Mesodermal cell (in vitro differentiated cells): ENCODE results near the gene TAF1B.

Source experiments
- H3K27ac ChIP-seq: 2 replicates; pipeline ENCODE4 v1.7.0; 2013; ENCODE audit warnings: mild to moderate bottlenecking, low read depth, low read length, moderate library complexity; ENCODE audit not compliant: severe bottlenecking
- H3K36me3 ChIP-seq: 2 replicates; pipeline ENCODE4 v1.7.1; 2013; ENCODE audit warnings: mild to moderate bottlenecking, low read length, moderate library complexity; ENCODE audit not compliant: control insufficient read depth, insufficient read depth
- H3K4me1 ChIP-seq: one replicate; pipeline ENCODE4 v1.7.1; 2013; ENCODE audit warnings: mild to moderate bottlenecking, low read length; ENCODE audit not compliant: insufficient read depth, control insufficient read depth, poor library complexity, severe bottlenecking
- H3K4me3 ChIP-seq: 2 replicates; pipeline ENCODE4 v1.7.0; 2013; ENCODE audit warnings: low read length, control low read depth, mild to moderate bottlenecking; ENCODE audit not compliant: insufficient read depth, poor library complexity, severe bottlenecking; ENCODE audit errors: extremely low read depth
- H3K9me3 ChIP-seq: 2 replicates; pipeline ENCODE4 v1.7.1; 2013; ENCODE audit warnings: mild to moderate bottlenecking, low read length, moderate library complexity; ENCODE audit not compliant: control insufficient read depth
- WGBS, 2 experiments: methylation state at CpG; one replicate each; pipeline ENCODE4 v1.1.5; 2013; ENCODE audit warnings: missing lambda C conversion rate in 2 of 2; ENCODE audit not compliant: insufficient coverage in 2 of 2; 5-methylcytosine and 5-hydroxymethylcytosine counted together

TAF1B gene

DNA sequence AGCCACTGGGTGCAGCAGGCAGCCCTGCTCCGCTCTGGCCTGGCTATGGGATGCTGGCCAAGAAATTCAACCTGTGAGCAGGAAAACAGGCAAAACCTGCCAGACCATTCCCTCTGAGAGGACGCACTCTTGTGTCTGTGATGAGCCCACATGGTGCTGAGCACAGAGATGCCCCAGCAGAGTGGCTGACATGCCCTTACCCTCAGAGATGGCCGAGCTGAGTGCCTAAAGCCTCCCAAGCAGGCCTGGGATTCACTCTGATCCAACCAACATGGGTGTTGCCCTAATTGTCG is 34.3 kb upstream of the TAF1B start:
- H3K9me3 ChIP-seq, result peaks cover 8% of the 10 kb centered on the region
- H3K36me3 ChIP-seq, result no peaks in the 10 kb centered on the region
- no peak overlapping the region for H3K27ac ChIP-seq
- WGBS, 2 experiments, result 89 to 96% methylated on average over 4 of the region's 4 CpGs
- H3K4me3 ChIP-seq, result no peak overlapping the region
- H3K4me1 ChIP-seq, result peaks cover 9% of the 10 kb centered on the region

DNA sequence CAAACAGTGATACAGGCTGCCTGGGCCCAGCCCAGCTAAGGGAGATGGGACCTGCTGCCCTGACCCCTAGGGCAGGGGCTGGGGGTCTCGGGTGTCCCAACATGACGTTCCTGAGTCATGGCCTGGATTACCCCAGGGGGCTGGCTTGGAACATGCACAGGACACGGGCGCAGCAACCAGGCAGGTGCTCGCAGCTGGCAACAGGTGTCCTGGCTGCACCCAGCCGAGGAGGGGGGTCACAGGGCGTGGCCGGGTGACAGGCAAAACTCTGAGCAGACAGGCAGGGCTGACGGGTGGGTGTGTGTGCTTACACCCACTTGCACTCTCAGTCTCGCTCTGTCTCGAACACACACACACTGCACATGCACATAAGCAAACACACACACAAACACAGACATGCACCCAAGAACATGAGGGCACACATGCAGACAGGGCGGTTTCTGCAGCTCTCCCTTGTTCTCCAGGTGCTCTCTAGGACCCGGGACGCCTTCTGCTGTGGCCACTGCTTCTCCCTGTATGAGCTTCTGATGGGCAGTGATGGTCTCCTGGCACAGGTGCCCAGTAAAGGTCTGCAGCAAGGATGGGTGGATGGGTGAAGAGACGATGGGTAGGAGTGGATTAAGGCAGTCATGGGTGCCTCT is 33.7 kb upstream of the TAF1B start:
- no peaks in the 10 kb centered on the region for H3K36me3 ChIP-seq
- H3K4me1 ChIP-seq, result peaks cover 9% of the 10 kb centered on the region
- H3K9me3 ChIP-seq, result peaks cover 3% of the 10 kb centered on the region
- no peak overlapping the region for H3K27ac ChIP-seq
- WGBS, 2 experiments, result 87 to 94% methylated on average over 10 to 11 of the region's 15 CpGs
- no peak overlapping the region for H3K4me3 ChIP-seq

DNA sequence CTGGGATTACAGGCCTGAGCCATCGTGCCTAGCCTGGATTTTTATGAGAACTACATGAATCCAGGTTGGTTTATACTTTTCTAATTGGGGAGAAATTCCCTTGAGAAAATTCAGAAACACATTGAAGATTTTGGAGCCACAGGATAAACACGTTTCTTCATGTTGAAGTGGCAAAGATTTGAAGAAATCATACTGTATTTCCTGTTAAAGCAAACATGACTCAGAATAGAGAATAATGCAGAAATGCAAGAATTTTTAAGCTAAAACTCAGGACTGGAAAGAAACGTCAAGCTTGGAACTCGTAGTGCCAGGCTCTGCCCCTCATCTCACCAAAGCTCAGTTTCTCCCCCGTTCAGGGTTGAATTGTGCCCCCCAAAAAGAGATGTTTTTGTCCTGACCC is 32.1 kb upstream of the TAF1B start:
- Histone ChIP-seq H3K9me3 (no peaks in the 10 kb centered on the region), H3K4me1 (peaks cover 14% of the 10 kb centered on the region), H3K4me3 (no peak overlapping the region), H3K27ac (no peak overlapping the region), H3K36me3 (no peaks in the 10 kb centered on the region)
- 87 to 92% methylated on average over 4 of the region's 5 CpGs for whole genome bisulfite sequencing, 2 experiments

DNA sequence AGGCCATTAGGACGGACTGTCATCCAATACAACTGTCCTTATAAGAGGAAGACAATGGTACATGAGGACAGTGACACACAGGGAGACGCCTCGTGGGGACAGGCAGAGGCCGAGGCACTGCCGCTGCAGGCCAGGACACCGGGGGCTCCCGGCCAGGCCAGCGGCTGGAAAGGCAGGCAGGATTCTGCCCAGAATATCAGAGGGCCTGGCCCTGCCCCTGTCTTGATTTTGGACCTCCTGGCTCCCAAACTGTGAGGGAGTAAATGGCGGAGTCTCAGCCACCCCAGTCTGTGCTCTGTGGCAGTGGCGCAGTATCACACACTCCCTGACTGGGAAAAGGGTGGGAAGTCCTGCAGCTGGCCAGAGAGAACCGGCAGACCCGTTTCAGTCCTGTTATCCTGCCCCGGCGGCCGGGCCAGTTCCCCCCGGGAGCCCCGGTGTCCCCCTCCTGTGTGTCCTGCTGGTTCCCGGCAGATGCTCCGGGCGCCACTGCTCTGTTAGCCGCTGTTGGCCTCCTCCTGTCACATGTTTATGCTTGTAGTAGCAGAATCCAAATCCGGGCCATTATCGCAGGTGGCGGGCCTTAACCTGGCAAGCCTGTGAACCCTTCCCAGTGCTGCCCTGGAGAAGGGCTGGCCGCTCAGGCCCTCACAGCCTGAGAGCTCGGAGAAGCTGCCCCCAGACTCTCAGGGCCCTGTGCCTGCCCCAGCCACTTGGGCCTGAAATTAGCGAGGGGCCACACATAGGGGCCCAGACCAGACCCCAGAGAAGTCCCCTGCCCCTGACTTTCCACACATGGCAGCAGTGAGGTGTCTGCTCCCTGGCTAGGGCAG is 31.4 kb upstream of the TAF1B start:
- no peak overlapping the region for H3K27ac ChIP-seq
- peaks cover 14% of the 10 kb centered on the region for H3K4me1 ChIP-seq
- no peaks in the 10 kb centered on the region for H3K9me3 ChIP-seq
- no peaks in the 10 kb centered on the region for H3K36me3 ChIP-seq
- H3K4me3 ChIP-seq, result no peak overlapping the region
- 89 to 90% methylated on average over 23 to 25 of the region's 27 CpGs for WGBS, 2 experiments

DNA sequence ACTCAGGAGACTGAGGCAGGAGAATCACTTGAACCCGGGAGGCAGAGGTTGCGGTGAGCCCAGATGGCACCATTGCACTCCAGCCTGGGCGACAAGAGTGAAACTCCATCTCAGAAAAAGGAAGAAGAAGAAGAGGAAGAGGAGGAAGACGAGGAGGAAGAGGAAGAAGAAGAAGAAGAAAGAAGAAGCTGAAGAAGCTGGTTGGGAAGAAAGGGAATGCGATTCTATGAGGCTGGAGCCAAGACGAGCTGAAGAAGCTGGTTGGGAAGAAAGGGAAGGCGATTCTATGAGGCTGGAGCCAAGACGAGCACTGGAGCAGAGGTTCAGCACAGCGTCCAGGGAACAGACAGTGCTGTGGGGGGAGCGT is 30.3 kb upstream of the TAF1B start:
- H3K27ac ChIP-seq, result no peak overlapping the region
- WGBS, 2 experiments, result 92 to 96% methylated on average over 8 to 10 of the region's 10 CpGs
- no peak overlapping the region for H3K4me3 ChIP-seq
- H3K4me1 ChIP-seq, result peaks cover 14% of the 10 kb centered on the region
- H3K9me3 ChIP-seq, result no peaks in the 10 kb centered on the region
- H3K36me3 ChIP-seq, result no peaks in the 10 kb centered on the region

DNA sequence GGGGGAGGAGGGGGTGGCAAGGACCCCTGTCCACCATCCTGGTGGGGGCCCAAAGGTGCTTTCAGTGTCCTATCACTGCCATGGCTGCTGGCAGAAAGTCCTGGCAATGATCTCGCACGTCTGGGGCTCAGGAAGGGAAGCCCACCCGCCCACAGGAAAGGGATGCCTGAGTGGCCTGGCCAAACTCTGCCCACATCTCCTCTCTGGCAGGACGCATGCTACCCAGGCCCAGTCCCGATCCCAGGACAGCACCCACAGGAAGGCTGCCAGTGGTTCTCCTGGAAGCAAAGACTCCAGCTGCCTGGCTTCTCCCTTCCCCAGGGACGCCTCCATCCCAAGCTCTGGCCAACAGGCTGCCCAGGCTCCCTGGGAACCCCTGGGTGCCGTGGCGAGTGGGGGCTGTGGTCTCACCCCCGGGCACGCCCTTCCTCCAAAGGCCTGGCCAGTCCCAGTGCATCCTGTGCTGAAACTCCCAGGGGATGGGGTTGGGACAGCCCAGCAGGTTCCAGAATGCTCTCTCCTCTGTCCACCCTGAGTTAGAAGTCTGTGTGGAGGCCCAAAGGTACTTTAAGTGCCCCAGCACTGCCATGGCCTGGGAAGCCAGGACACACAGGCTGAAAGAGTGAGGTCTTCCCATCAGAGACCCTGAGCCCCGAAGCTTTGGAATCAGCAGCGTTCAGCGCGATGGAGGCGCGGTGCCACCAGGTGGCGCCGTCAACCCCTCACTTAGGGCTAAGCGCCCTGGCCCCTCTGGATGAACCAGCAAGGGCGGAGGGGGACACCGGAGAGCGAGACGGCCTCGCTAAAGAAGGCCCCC is 29.8 kb upstream of the TAF1B start:
- Histone ChIP-seq H3K36me3 (no peaks in the 10 kb centered on the region), H3K4me1 (peaks cover 14% of the 10 kb centered on the region), H3K4me3 (no peak overlapping the region), H3K27ac (no peak overlapping the region), H3K9me3 (no peaks in the 10 kb centered on the region)
- 43 to 44% methylated on average over 23 to 24 of the region's 24 CpGs for WGBS, 2 experiments

DNA sequence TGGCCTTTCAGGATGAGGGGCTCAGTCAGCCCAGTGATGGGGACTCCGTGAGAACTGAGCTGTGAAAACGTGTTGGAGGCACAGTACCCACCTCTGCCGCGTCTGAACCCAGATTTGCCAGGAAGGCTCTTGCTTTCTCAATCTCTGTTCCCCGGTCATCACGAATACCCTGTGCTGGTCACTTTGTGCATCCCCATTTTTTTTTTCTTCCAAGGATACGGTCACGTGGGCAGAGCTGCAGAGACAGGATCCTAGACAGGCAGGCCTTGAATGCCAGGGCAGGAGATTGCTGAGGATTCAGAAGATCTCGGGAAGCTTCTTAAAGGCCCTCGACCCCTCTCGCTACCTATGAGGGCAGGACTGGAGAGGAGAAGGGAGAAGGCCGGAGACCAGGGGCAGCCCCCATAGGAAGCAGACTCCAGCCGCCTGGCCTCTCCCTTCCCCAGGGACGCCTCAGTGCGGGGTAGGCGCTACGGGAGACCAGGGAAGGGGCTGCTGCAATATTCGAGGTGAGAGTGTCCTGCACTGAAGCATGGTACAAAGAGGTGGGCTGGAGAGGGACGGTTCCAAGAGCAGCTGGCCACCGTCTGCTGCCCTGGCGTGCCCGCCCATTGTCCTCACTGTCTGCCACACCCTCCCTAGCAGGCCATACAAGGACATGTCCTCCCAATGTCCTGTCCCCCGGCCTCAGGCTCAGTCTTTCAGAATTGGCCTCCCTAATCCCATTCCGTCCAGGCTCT is 29.0 kb upstream of the TAF1B start:
- Histone ChIP-seq H3K9me3 (no peaks in the 10 kb centered on the region), H3K4me1 (peaks cover 14% of the 10 kb centered on the region), H3K27ac (no peak overlapping the region), H3K4me3 (no peak overlapping the region), H3K36me3 (no peaks in the 10 kb centered on the region)
- WGBS, 2 experiments, result 73 to 81% methylated on average over 21 to 24 of the region's 24 CpGs

DNA sequence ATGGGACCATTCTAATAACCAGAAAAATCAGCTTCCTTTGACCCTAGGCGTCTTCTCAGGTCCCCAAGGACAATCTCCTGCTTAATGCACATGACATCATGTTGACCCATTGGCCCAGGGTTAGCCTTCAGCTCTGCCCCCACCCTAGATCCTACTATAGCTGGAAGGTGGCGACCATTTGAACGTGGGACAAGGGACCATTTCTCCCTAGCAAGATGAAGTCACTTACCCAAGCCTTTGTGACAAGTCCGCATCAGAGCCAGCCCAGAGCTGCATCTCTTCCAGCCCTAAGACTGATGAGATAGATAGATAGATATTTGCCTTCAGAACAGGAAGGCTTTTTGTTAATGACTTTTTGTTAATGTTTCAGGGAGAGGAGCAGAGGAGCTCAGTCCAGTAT is 28.2 kb upstream of the TAF1B start:
- no peaks in the 10 kb centered on the region for H3K36me3 ChIP-seq
- no peak overlapping the region for H3K4me3 ChIP-seq
- peaks cover 20% of the 10 kb centered on the region for H3K4me1 ChIP-seq
- no peak overlapping the region for H3K27ac ChIP-seq
- no peaks in the 10 kb centered on the region for H3K9me3 ChIP-seq
- 96 to 100% methylated on average over 2 to 3 of the region's 4 CpGs for WGBS, 2 experiments

DNA sequence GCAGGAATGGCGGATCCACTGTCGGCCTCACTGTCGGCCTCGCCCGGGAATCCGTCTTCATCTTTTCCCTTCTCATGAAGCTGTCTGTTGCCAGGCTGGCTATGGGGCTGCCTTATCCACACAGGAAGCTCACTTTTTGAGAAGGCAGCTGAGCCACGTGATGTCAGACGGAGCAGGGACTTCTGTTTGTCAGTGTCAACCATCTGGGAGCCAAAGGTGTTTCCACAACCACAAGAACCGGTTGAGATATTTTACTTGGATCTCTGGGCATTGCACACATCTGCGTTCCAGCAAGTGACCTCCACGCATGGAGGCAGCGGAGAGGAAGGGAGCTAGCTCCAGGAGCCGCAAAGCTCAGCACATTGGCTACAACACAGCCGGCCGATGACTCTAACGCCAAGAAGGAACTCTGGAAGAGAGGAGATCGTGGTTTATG is 27.4 kb upstream of the TAF1B start:
- WGBS, 2 experiments, result 94 to 99% methylated on average over 13 of the region's 17 CpGs
- Histone ChIP-seq H3K4me3 (no peak overlapping the region), H3K9me3 (no peaks in the 10 kb centered on the region), H3K27ac (no peak overlapping the region), H3K4me1 (peaks cover 23% of the 10 kb centered on the region), H3K36me3 (no peaks in the 10 kb centered on the region)

DNA sequence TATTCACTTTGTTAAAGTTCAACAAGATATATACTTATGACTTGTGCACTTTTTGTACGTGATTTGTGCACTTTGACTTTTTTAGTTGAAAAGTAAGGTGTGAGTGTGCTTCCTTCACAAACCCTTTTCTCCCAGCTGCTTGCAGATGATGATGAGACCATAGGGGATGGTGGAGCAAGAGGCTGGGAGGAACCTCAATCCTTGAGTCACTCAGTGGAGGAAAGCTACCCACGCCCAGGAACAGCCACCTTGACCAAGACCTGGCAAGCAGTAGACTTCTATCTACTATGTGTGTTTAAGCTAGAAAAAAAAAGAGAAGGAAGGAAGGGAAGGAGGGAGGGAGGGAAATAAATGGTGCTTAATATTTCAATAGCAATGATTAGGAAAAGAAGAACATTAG is 25.2 kb upstream of the TAF1B start:
- H3K27ac ChIP-seq, result no peak overlapping the region
- H3K4me1 ChIP-seq, result peaks cover 17% of the 10 kb centered on the region
- WGBS, 2 experiments, result 89% methylated on average over 1 of the region's 2 CpGs; no CpG with 5 or more reads in 1 of the 2 experiments
- no peaks in the 10 kb centered on the region for H3K9me3 ChIP-seq
- no peaks in the 10 kb centered on the region for H3K36me3 ChIP-seq
- no peak overlapping the region for H3K4me3 ChIP-seq
